DMS153 treated with DMSO at 0.1 percent for 48 hours (cell line): Measurements from ENCODE around the gene BLOC1S4.
"Not testable (repeated sequence)": the region's sequence is repeated elsewhere in the genome, so short reads cannot be mapped to it uniquely, and the experiment has no call there.

ENCODE experiments used
- DNase-seq: peaks from one replicate; lab custom pipeline; 2025; ENCODE audit not compliant: unreplicated experiment; lab: John Stamatoyannopoulos, UW

BLOC1S4 gene

GRCh38 chr4:6716018-6716911, at the start of gene BLOC1S4:
Gene BLOC1S4 (plus strand): TSS chr4:6716174. CDS start chr4:6716210, 36 bp downstream.
- DNase-seq = peak; percentile 17

- no peak for DNase-seq
Measured at GRCh38 chr4:6668391-6668790, 47.6 kb upstream of the BLOC1S4 start.

- DNase-seq = no peak
Measured at GRCh38 chr4:6671648-6672047, 44.3 kb upstream of the BLOC1S4 start.

GRCh38 chr4:6672131-6672530, 43.8 kb upstream of the BLOC1S4 start:
- no peak for DNase-seq

- DNase-seq = not testable (repeated sequence)
Measured at GRCh38 chr4:6672541-6673190, 43.3 kb upstream of the BLOC1S4 start.

- DNase-seq = not testable (repeated sequence)
Measured at GRCh38 chr4:6673191-6673659, 42.7 kb upstream of the BLOC1S4 start.

GRCh38 chr4:6673660-6674499, 42.1 kb upstream of the BLOC1S4 start:
- DNase-seq = peak; percentile 44

GRCh38 chr4:6674500-6675149, 41.3 kb upstream of the BLOC1S4 start:
- DNase-seq = no peak

GRCh38 chr4:6676722-6677558, 39.0 kb upstream of the BLOC1S4 start:
- DNase-seq = no peak

- no peak for DNase-seq
Measured at GRCh38 chr4:6680372-6681034, 35.5 kb upstream of the BLOC1S4 start.

GRCh38 chr4:6681191-6681590, 34.8 kb upstream of the BLOC1S4 start:
- no peak for DNase-seq

- DNase-seq = no peak
Measured at GRCh38 chr4:6682862-6683590, 32.9 kb upstream of the BLOC1S4 start.

- DNase-seq = no peak
Measured at GRCh38 chr4:6684656-6685055, 31.3 kb upstream of the BLOC1S4 start.

- DNase-seq = no peak
Measured at GRCh38 chr4:6686104-6686787, 29.7 kb upstream of the BLOC1S4 start.

- no peak for DNase-seq
Measured at GRCh38 chr4:6687947-6688878, 27.8 kb upstream of the BLOC1S4 start.

- peak; percentile 11 for DNase-seq
Measured at GRCh38 chr4:6688879-6689505, 27.0 kb upstream of the BLOC1S4 start.
